Mesendoderm (in vitro differentiated cells): ENCODE measurements around the gene PIEZO2.

Experiments
- DNase-seq: peaks from one replicate; pipeline ENCODE4 v3.0.0; 2013
- H2AK5ac ChIP-seq: 2 replicates; pipeline ENCODE4 v1.6.1; 2013; ENCODE audit warnings: low read length, inconsistent platforms
- H2BK120ac ChIP-seq: 2 replicates; pipeline ENCODE4 v1.6.1; 2013; ENCODE audit warnings: low read depth, mild to moderate bottlenecking, low read length, moderate library complexity, mixed read lengths
- H2BK15ac ChIP-seq: replicated peaks from 2 replicates; pipeline ENCODE4 v1.6.1; 2013; ENCODE audit warnings: low read depth, mild to moderate bottlenecking, moderate library complexity
- H2BK5ac ChIP-seq: 2 replicates; pipeline ENCODE4 v1.6.1; 2013; ENCODE audit warnings: low read length, inconsistent platforms
- H3K18ac ChIP-seq: 2 replicates; pipeline ENCODE4 v1.6.1; 2013; ENCODE audit warnings: mild to moderate bottlenecking, low read length, mixed read lengths
- H3K23ac ChIP-seq: one replicate; pipeline ENCODE4 v1.6.1; 2013; ENCODE audit warnings: low read length
- H3K27ac ChIP-seq: 2 replicates; pipeline ENCODE4 v1.5.1; 2013; ENCODE audit warnings: low read depth, mild to moderate bottlenecking, inconsistent platforms, low read length, moderate library complexity
- H3K27me3 ChIP-seq: 2 replicates; pipeline ENCODE4 v1.6.1; 2013; ENCODE audit warnings: low read length, control low read depth, mild to moderate bottlenecking, inconsistent platforms; ENCODE audit not compliant: insufficient read depth, poor library complexity
- H3K36me3 ChIP-seq: 2 replicates; pipeline ENCODE4 v1.6.1; 2013; ENCODE audit warnings: low read length, inconsistent platforms; ENCODE audit not compliant: control insufficient read depth, insufficient read depth
- H3K4ac ChIP-seq: one replicate; pipeline ENCODE4 v1.6.1; 2013; ENCODE audit warnings: low read depth, mild to moderate bottlenecking, low read length, moderate library complexity
- H3K4me1 ChIP-seq: 2 replicates; pipeline ENCODE4 v1.6.1; 2013; ENCODE audit warnings: low read depth, low read length, inconsistent platforms; ENCODE audit not compliant: control insufficient read depth
- H3K4me2 ChIP-seq: 2 replicates; pipeline ENCODE4 v1.6.1; 2013; ENCODE audit warnings: low read length
- H3K4me3 ChIP-seq: 2 replicates; pipeline ENCODE4 v1.5.1; 2013; ENCODE audit warnings: mild to moderate bottlenecking, low read length
- H3K56ac ChIP-seq: one replicate; pipeline ENCODE4 v1.6.1; 2013; ENCODE audit warnings: low read length
- H3K79me1 ChIP-seq: 2 replicates; pipeline ENCODE4 v1.6.1; 2013; ENCODE audit warnings: low read length, inconsistent platforms
- H3K79me2 ChIP-seq: 2 replicates; pipeline ENCODE4 v1.6.1; 2013; ENCODE audit warnings: mild to moderate bottlenecking, low read length; ENCODE audit not compliant: control insufficient read depth, insufficient read depth
- H3K9ac ChIP-seq: 2 replicates; pipeline ENCODE4 v1.6.1; 2013; ENCODE audit warnings: low read length, inconsistent platforms
- H4K5ac ChIP-seq: one replicate; pipeline ENCODE4 v1.6.1; 2013; ENCODE audit warnings: low read length
- H4K8ac ChIP-seq: one replicate; pipeline ENCODE4 v1.6.1; 2013; ENCODE audit warnings: low read depth, mild to moderate bottlenecking, control low read depth, low read length, moderate library complexity
- whole genome bisulfite sequencing: extraction: QIAGEN DNeasy Blood & Tissue Kit; methylation state at CpG from one replicate; pipeline ENCODE4 v1.1.7; 2013; ENCODE audit warnings: low lambda C conversion rate, missing lambda C conversion rate; ENCODE audit not compliant: insufficient coverage; ENCODE audit errors: extremely low coverage; 5-methylcytosine and 5-hydroxymethylcytosine counted together

PIEZO2 gene

DNA sequence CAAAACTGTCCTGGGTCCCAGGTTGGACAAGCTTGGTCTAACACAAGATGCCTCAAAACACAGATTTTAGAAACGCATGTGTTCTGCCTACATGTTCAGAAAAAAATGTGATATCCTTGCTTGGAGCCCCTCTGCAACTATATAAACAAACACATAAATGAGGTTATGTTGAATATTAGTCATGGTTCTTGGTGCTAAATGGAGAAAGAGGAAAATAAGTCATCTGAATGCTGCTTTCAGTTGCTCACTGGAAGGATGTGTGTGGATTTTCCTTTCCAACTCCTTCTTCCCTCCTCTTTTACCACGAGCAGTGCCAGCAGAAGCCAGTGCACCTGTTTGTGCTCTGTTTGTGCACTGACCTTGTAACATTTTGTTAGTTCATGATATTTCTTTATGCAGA, 85.3 kb downstream of the PIEZO2 start:
- no peak overlapping the region for H3K4me3 ChIP-seq
- no peak overlapping the region for H2BK120ac ChIP-seq
- no peaks in the 10 kb centered on the region for H3K79me1 ChIP-seq
- H3K79me2 ChIP-seq: no peaks in the 10 kb centered on the region
- H3K18ac ChIP-seq: no peak overlapping the region
- no peaks in the 10 kb centered on the region for H3K36me3 ChIP-seq
- no peaks in the 10 kb centered on the region for H3K27me3 ChIP-seq
- H3K4me1 ChIP-seq: peaks cover 5% of the 10 kb centered on the region
- no peak overlapping the region for H3K23ac ChIP-seq
- no peak overlapping the region for H3K56ac ChIP-seq
- H3K4me2 ChIP-seq: no peak overlapping the region
- no peak overlapping the region for H3K9ac ChIP-seq
- H4K5ac ChIP-seq: no peak overlapping the region
- H4K8ac ChIP-seq: no peak overlapping the region
- no peak overlapping the region for H2BK5ac ChIP-seq
- WGBS: no CpG with 5 or more reads among the region's 2 CpGs
- DNase-seq: no peak
- no peak overlapping the region for H3K4ac ChIP-seq
- no peak overlapping the region for H3K27ac ChIP-seq
- no peak overlapping the region for H2BK15ac ChIP-seq
- H2AK5ac ChIP-seq: no peak overlapping the region

DNA sequence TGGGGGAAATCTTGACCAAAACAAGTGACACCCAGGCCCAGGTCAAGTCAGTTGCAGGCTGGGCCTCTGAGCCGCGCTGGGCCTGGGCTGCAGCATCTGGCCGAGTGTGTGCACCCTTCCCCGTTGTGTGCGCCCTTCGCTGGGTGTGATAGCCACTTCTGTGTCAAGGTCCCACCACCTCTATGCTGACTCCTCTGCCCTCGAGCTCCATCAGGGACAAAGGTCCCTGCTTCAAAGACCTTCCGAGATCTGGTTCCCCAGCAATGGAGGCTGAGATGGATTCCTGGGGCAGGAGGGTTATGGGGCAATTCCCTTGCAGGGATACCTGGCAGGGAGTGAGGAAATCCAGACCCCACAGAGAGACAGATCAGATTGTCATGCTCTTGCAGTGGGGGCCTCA, 93.6 kb downstream of the PIEZO2 start:
- Histone ChIP-seq H2BK15ac (no peak overlapping the region), H4K5ac (no peak overlapping the region), H3K4me2 (no peak overlapping the region), H3K27me3 (no peaks in the 10 kb centered on the region), H3K56ac (no peak overlapping the region), H3K18ac (no peak overlapping the region), H2AK5ac (no peak overlapping the region), H3K4me1 (peaks cover 2% of the 10 kb centered on the region), H3K36me3 (no peaks in the 10 kb centered on the region), H3K79me2 (no peaks in the 10 kb centered on the region), H3K4me3 (no peak overlapping the region), H2BK5ac (no peak overlapping the region), H3K79me1 (no peaks in the 10 kb centered on the region), H3K9ac (no peak overlapping the region), H3K4ac (no peak overlapping the region), H3K23ac (no peak overlapping the region), H4K8ac (no peak overlapping the region), H3K27ac (no peak overlapping the region), H2BK120ac (no peak overlapping the region)
- no peak for DNase-seq
- no CpG with 5 or more reads among the region's 8 CpGs for WGBS

DNA sequence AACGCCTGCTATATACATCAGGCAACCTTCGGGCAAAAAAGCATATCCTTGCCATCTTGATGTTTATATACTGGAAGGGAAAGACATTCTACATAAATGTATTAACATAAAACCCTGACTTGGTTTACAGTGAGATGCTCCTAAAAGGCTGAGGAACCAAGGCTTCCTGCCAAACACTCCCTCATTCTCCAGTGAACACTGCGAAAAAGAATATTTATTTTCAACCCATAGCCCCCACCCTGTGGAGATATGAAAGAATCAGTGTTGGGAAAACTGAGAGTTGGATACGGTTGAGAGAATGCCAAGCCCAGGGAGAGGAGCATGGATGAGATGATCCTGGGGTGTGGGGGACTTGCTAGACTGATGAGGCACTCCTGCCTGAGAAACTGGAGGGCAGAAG, 94.9 kb downstream of the PIEZO2 start:
- no peak overlapping the region for H3K56ac ChIP-seq
- H3K27me3 ChIP-seq: no peaks in the 10 kb centered on the region
- H3K9ac ChIP-seq: no peak overlapping the region
- H3K18ac ChIP-seq: no peak overlapping the region
- H3K79me1 ChIP-seq: no peaks in the 10 kb centered on the region
- H3K23ac ChIP-seq: no peak overlapping the region
- H3K4ac ChIP-seq: no peak overlapping the region
- no peak overlapping the region for H4K5ac ChIP-seq
- no peaks in the 10 kb centered on the region for H3K79me2 ChIP-seq
- peaks cover 2% of the 10 kb centered on the region for H3K4me1 ChIP-seq
- DNase-seq: no peak
- H3K4me3 ChIP-seq: no peak overlapping the region
- H3K36me3 ChIP-seq: no peaks in the 10 kb centered on the region
- no peak overlapping the region for H2BK15ac ChIP-seq
- no CpG with 5 or more reads among the region's 4 CpGs for WGBS
- H2AK5ac ChIP-seq: no peak overlapping the region
- no peak overlapping the region for H3K4me2 ChIP-seq
- no peak overlapping the region for H2BK5ac ChIP-seq
- H3K27ac ChIP-seq: no peak overlapping the region
- H2BK120ac ChIP-seq: no peak overlapping the region
- no peak overlapping the region for H4K8ac ChIP-seq

DNA sequence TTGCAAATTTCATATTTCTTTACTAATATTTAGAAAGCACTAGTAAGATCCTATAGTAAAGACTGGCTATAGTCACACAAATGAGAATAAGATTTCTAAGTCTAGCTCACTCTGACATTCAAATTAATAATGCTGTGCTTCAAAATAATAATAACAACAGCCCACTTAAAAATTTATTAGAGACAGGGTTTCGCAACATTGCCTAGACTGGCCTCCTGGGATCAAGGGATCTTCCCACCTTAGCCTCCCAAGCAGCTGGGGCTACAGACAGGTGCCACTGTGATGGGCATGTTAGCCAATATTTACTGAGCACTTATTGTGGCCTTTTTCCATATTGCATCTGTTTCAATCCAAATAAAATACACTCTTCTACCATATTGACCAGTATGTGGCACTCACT, 96.1 kb downstream of the PIEZO2 start:
- H3K4me1 ChIP-seq: peaks cover 2% of the 10 kb centered on the region
- no peak overlapping the region for H4K5ac ChIP-seq
- H3K79me1 ChIP-seq: no peaks in the 10 kb centered on the region
- H3K4me2 ChIP-seq: no peak overlapping the region
- no peaks in the 10 kb centered on the region for H3K79me2 ChIP-seq
- H3K4ac ChIP-seq: no peak overlapping the region
- no peak overlapping the region for H3K4me3 ChIP-seq
- no peak overlapping the region for H3K18ac ChIP-seq
- WGBS: no CpG with 5 or more reads among the region's 1 CpG
- no peak overlapping the region for H3K56ac ChIP-seq
- no peak overlapping the region for H3K27ac ChIP-seq
- H4K8ac ChIP-seq: no peak overlapping the region
- H3K27me3 ChIP-seq: no peaks in the 10 kb centered on the region
- H3K9ac ChIP-seq: no peak overlapping the region
- no peak overlapping the region for H2BK120ac ChIP-seq
- no peak for DNase-seq
- H3K23ac ChIP-seq: no peak overlapping the region
- no peak overlapping the region for H2BK15ac ChIP-seq
- H2AK5ac ChIP-seq: no peak overlapping the region
- no peaks in the 10 kb centered on the region for H3K36me3 ChIP-seq
- no peak overlapping the region for H2BK5ac ChIP-seq

DNA sequence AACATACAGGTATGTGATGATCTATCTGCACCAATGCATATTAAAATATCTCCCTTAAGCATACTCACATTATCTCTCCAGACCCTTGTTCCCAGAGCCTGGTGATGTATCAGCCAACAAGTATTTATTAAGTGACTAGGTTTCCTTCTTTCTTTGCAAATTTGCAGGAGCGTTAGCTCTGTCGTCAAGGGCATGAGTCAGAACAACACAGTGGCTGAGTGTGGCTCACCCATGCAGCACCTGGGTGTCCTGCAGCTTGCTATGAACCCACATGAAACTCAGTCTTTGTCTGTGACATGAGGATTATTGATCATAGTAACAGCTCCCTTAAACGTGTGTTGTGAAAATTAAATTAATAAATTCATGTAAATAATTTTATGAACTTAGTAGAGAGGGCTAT, 96.6 kb downstream of the PIEZO2 start:
- no peaks in the 10 kb centered on the region for H3K79me2 ChIP-seq
- no peak overlapping the region for H2AK5ac ChIP-seq
- WGBS: no CpG with 5 or more reads among the region's 3 CpGs
- H3K79me1 ChIP-seq: no peaks in the 10 kb centered on the region
- peaks cover 2% of the 10 kb centered on the region for H3K4me1 ChIP-seq
- H3K36me3 ChIP-seq: no peaks in the 10 kb centered on the region
- H3K9ac ChIP-seq: no peak overlapping the region
- no peak overlapping the region for H3K4me3 ChIP-seq
- no peak overlapping the region for H3K4me2 ChIP-seq
- no peak overlapping the region for H3K23ac ChIP-seq
- H2BK5ac ChIP-seq: no peak overlapping the region
- no peak overlapping the region for H2BK15ac ChIP-seq
- DNase-seq: peak; percentile 49
- H2BK120ac ChIP-seq: no peak overlapping the region
- no peak overlapping the region for H4K5ac ChIP-seq
- no peak overlapping the region for H3K18ac ChIP-seq
- H3K27ac ChIP-seq: no peak overlapping the region
- H3K56ac ChIP-seq: no peak overlapping the region
- H4K8ac ChIP-seq: no peak overlapping the region
- no peak overlapping the region for H3K4ac ChIP-seq
- H3K27me3 ChIP-seq: no peaks in the 10 kb centered on the region

DNA sequence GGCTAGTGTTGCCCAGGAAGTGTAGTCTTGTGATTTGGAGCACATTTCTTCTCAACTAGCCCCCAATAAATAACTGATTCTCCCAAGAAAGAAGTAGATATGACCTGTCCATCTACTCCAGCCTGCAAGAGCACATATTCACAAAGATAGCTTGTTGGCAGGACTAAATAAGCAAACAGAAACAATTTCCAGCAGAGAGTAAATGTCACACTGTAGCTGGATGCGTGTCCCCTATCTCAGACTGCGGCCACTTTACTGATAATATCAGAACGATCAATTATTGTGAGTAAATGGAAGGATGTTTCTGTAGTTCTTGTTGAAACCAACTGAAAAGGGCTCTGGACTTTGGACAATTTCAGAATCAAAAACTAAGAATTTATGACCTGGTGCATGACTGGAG, 97.9 kb downstream of the PIEZO2 start:
- H3K4ac ChIP-seq: no peak overlapping the region
- no peak overlapping the region for H3K4me3 ChIP-seq
- H3K4me2 ChIP-seq: no peak overlapping the region
- H3K79me1 ChIP-seq: no peaks in the 10 kb centered on the region
- H4K8ac ChIP-seq: no peak overlapping the region
- no peak overlapping the region for H3K27ac ChIP-seq
- H3K4me1 ChIP-seq: no peaks in the 10 kb centered on the region
- no peaks in the 10 kb centered on the region for H3K27me3 ChIP-seq
- no peak overlapping the region for H3K9ac ChIP-seq
- H2BK5ac ChIP-seq: no peak overlapping the region
- no peaks in the 10 kb centered on the region for H3K36me3 ChIP-seq
- H2BK120ac ChIP-seq: no peak overlapping the region
- H2BK15ac ChIP-seq: no peak overlapping the region
- H2AK5ac ChIP-seq: no peak overlapping the region
- no peak overlapping the region for H3K56ac ChIP-seq
- no peaks in the 10 kb centered on the region for H3K79me2 ChIP-seq
- H3K23ac ChIP-seq: no peak overlapping the region
- no peak overlapping the region for H3K18ac ChIP-seq
- DNase-seq: no peak
- WGBS: no CpG with 5 or more reads among the region's 3 CpGs
- H4K5ac ChIP-seq: no peak overlapping the region
